Progenitor cell of endocrine pancreas (in vitro differentiated cells): ENCODE data around the gene MRPS17. TPM values are rescaled to one million over a fixed set of nuclear protein-coding genes. Genes with fewer than 3 reads are reported as not detected.

Experiments
- DNase-seq: peaks from one replicate; pipeline ENCODE4 v3.0.0; 2021; ENCODE audit warnings: low spot score; ENCODE audit not compliant: unreplicated experiment
- H3K27ac Mint-ChIP-seq: 2 replicates; pipeline ENCODE4 v1.8.0; 2021; ENCODE audit warnings: mild to moderate bottlenecking, moderate library complexity, mixed read lengths
- H3K27me3 Mint-ChIP-seq: 2 replicates; pipeline ENCODE4 v1.8.0; 2021; ENCODE audit warnings: mixed read lengths
- H3K36me3 Mint-ChIP-seq: 2 replicates; pipeline ENCODE4 v1.8.0; 2022; ENCODE audit warnings: mixed read lengths; ENCODE audit not compliant: insufficient read depth
- H3K4me1 Mint-ChIP-seq: 2 replicates; pipeline ENCODE4 v1.8.0; 2021; ENCODE audit warnings: low read depth, mixed read lengths
- H3K4me3 Mint-ChIP-seq: 2 replicates; pipeline ENCODE4 v1.8.0; 2021; ENCODE audit warnings: low read depth, mild to moderate bottlenecking, moderate library complexity, mixed read lengths
- H3K9me3 Mint-ChIP-seq: 2 replicates; pipeline ENCODE4 v1.8.0; 2021; ENCODE audit warnings: low read depth, mixed read lengths
- CTCF ChIP-seq: fragments of 200-600 bp; sonication (generic); IDR thresholded peaks from one replicate; pipeline ENCODE4 v1.5.0; 2021; ENCODE audit warnings: antibody characterized with exemption, mild to moderate bottlenecking; ENCODE audit not compliant: unreplicated experiment
- total RNA-seq: library from RNA; stranded (reverse); gene quantifications from 2 replicates; pipeline ENCODE4 v1.2.1, GENCODE V29; 2021

MRPS17 gene
- total RNA-seq, 1 donor from 2014 or later, result 15.8 TPM

- H3K4me3 Mint-ChIP-seq, result no peak overlapping the region
- no peaks in the 10 kb centered on the region for H3K4me1 Mint-ChIP-seq
- no peak overlapping the region for H3K27ac Mint-ChIP-seq
- no peaks in the 10 kb centered on the region for H3K27me3 Mint-ChIP-seq
- H3K36me3 Mint-ChIP-seq, result peaks cover 24% of the 10 kb centered on the region
- no peak for TF ChIP-seq CTCF
- no peak for DNase-seq
- H3K9me3 Mint-ChIP-seq, result no peaks in the 10 kb centered on the region
Measured at GRCh38 chr7:55992346-55992745, 40.7 kb downstream of the MRPS17 start.

GRCh38 chr7:55996856-55997500 is 45.3 kb downstream of the MRPS17 start:
- no peak for DNase-seq
- TF ChIP-seq CTCF, result no peak
- no peaks in the 10 kb centered on the region for H3K4me1 Mint-ChIP-seq
- H3K27ac Mint-ChIP-seq, result no peak overlapping the region
- H3K27me3 Mint-ChIP-seq, result no peaks in the 10 kb centered on the region
- H3K4me3 Mint-ChIP-seq, result no peak overlapping the region
- no peaks in the 10 kb centered on the region for H3K9me3 Mint-ChIP-seq
- peaks cover 24% of the 10 kb centered on the region for H3K36me3 Mint-ChIP-seq

DNA sequence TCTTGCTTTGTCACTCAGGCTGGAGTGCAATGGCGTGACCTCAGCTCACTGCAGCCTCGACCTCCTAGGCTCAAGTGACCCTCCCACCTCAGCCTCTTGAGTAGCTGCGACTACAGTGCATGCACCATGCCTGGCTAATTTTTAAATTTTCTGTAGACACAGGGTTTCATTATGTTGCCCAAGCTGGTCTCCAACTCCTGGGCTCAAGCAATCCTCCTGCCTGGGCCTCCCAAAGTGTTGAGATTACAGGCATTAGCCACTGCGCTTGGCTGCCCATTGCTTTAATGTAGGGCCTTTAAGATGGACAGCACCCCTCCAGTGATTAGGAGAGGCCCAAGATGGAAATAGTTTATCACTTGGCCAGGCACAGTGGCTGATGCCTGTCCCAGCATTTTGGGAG is 52.1 kb downstream of the MRPS17 start:
- Mint-ChIP-seq H3K36me3 (peaks cover 9% of the 10 kb centered on the region), H3K4me3 (no peak overlapping the region), H3K27me3 (no peaks in the 10 kb centered on the region), H3K9me3 (no peaks in the 10 kb centered on the region), H3K27ac (no peak overlapping the region), H3K4me1 (peaks cover 9% of the 10 kb centered on the region)
- no peak for TF ChIP-seq CTCF
- DNase-seq, result no peak

Other genes starting within 250 kb of the MRPS17 start
- gene SEPTIN14, start 89.1 kb upstream of the MRPS17 start, total RNA-seq, result 0.07 TPM in 1 of 2 replicates, not detected in the other
- 12.7 and 14.3 TPM in 2 replicates for gene ZNF713, start 64.4 kb upstream of the MRPS17 start, total RNA-seq
- 50.3 and 56.3 TPM in 2 replicates for gene NIPSNAP2, start 12.7 kb downstream of the MRPS17 start, total RNA-seq
- gene PSPH, start 99.6 kb downstream of the MRPS17 start, total RNA-seq, result 36.6 and 39.8 TPM in 2 replicates
- 150 and 159 TPM in 2 replicates for gene CCT6A, start 99.9 kb downstream of the MRPS17 start, total RNA-seq
- gene SUMF2, start 112.4 kb downstream of the MRPS17 start, total RNA-seq, result 89.5 and 90.8 TPM in 2 replicates
- 0.27 and 1.2 TPM in 2 replicates for gene PHKG1, start 141.1 kb downstream of the MRPS17 start, total RNA-seq
- gene CHCHD2, start 154.6 kb downstream of the MRPS17 start, total RNA-seq, result 137 TPM in 2 replicates
- gene NUPR2, start 164.5 kb downstream of the MRPS17 start, total RNA-seq, result not detected in 2 replicates